ENCODE results near the gene GRIK3.

The GRIK3 gene

DNA sequence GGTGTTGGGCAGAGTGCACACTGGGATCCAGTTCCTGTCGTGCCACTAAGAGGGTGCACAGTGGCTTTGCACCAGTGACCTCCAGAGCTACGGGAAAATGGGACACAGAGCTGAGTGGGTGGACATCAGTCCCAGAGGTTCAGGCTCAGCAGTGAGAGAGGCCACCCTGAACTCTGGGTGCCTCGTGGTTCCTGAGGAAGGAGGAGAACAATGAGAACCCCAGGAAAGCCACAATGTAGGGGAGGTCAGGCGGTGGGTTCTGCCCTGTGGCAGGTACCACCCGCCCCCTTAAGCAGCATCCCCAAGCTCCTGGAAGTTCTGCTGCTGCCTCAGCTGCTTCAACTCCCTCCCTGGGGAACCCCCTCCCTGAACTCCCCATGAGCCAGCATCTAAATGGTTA, 112.2 kb downstream of the GRIK3 start:
- no peak overlapping the region for H3K4me2 ChIP-seq (ENCODE audit: low read depth, low read length, poor library complexity, severe bottlenecking)
- TF ChIP-seq, protein P1, sequence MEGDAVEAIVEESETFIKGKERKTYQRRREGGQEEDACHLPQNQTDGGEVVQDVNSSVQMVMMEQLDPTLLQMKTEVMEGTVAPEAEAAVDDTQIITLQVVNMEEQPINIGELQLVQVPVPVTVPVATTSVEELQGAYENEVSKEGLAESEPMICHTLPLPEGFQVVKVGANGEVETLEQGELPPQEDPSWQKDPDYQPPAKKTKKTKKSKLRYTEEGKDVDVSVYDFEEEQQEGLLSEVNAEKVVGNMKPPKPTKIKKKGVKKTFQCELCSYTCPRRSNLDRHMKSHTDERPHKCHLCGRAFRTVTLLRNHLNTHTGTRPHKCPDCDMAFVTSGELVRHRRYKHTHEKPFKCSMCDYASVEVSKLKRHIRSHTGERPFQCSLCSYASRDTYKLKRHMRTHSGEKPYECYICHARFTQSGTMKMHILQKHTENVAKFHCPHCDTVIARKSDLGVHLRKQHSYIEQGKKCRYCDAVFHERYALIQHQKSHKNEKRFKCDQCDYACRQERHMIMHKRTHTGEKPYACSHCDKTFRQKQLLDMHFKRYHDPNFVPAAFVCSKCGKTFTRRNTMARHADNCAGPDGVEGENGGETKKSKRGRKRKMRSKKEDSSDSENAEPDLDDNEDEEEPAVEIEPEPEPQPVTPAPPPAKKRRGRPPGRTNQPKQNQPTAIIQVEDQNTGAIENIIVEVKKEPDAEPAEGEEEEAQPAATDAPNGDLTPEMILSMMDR (conservative IDR thresholded peaks at IDR 0.05; ENCODE audit: low read length), result no peak
- no peak for TF ChIP-seq EZH2phosphoT487 (IDR thresholded peaks at IDR 0.05; ENCODE audit: borderline replicate concordance)
- no peaks in the 10 kb centered on the region for H3K9me2 ChIP-seq (replicated peaks; ENCODE audit: low read depth, low read length)
- no peaks in the 10 kb centered on the region for H3K9me3 ChIP-seq (ENCODE audit: insufficient read depth, low read depth, low read length)
- H3F3A ChIP-seq (ENCODE audit: low read depth), result no peaks in the 10 kb centered on the region
- H3K79me2 ChIP-seq (ENCODE audit: insufficient read depth, low read length), result no peaks in the 10 kb centered on the region
- no peaks in the 10 kb centered on the region for H4K20me1 ChIP-seq (ENCODE audit: insufficient read depth, low read length, poor library complexity, severe bottlenecking)
- no peak overlapping the region for H3K4me3 ChIP-seq (ENCODE audit: low read length, poor library complexity, severe bottlenecking)
- no peak overlapping the region for H2AFZ ChIP-seq (ENCODE audit: low read length)
- no peak overlapping the region for H3K9ac ChIP-seq (ENCODE audit: low read depth, low read length, poor library complexity, severe bottlenecking)
- no peaks in the 10 kb centered on the region for H3K36me3 ChIP-seq (ENCODE audit: insufficient read depth, low read length)
- H3K27me3 ChIP-seq (ENCODE audit: insufficient read depth, low read length, poor library complexity, severe bottlenecking), result no peaks in the 10 kb centered on the region
- H3K4me1 ChIP-seq (ENCODE audit: insufficient read depth, low read length, poor library complexity, severe bottlenecking), result no peaks in the 10 kb centered on the region

DNA sequence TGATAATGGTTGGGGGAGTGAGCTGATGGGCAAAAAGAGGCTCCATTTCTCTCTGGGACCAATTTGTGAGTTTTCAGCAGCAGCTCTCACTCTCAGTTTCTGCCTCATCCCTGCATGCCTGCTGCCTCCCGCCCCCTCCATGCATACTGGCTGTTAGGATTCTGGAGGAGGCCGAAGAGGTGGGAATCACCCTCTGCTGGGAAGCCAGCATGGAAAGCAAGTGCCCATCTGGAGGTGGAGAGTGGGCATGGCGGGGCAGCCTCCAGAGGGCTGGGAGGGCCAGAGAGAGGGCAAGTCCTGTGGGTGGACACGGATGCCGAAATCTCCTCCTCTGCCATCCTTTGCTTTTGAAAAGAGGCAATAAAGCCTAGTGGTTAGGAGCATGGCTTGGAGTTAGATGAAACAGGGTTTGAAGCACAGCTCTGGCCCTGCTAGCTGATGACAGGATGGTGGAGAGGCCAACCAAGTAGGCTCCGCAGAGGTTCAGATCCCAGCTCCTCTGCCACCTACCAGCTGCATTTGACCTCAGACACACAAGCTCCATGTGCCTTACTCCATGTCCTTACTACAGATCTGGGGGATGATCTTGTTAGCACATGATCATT, 113.4 kb downstream of the GRIK3 start:
- no peaks in the 10 kb centered on the region for H4K20me1 ChIP-seq (ENCODE audit: insufficient read depth, low read length, poor library complexity, severe bottlenecking)

DNA sequence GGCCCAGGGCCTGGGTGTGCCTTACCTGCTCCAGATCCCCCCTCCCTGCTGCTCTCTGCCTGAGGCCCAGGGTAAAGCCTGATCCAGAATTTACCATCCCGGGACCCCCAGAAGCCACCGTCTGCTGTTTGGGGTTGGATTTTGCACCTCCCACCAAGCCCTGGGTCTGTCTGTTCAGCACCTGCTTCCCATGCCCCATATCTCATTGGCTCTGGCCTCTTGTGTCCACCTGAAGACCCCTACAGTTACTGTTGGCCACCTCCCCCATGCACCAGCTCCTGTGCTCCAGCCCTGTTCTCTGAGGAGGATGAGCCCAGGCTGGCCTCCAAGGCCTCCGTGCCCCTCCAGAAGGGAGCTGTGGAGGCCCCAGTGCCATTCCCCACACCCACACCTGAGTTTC, 113.9 kb downstream of the GRIK3 start:
- H3K4me1 ChIP-seq (ENCODE audit: insufficient read depth, low read length, poor library complexity, severe bottlenecking), result no peaks in the 10 kb centered on the region
- no peaks in the 10 kb centered on the region for H3K79me2 ChIP-seq (ENCODE audit: insufficient read depth, low read length)
- no peaks in the 10 kb centered on the region for H3F3A ChIP-seq (ENCODE audit: low read depth)
- no peaks in the 10 kb centered on the region for H3K36me3 ChIP-seq (ENCODE audit: insufficient read depth, low read length)
- no peaks in the 10 kb centered on the region for H3K9me2 ChIP-seq (replicated peaks; ENCODE audit: low read depth, low read length)
- TF ChIP-seq, protein P1 (conservative IDR thresholded peaks at IDR 0.05; ENCODE audit: low read length), result no peak
- no peak for TF ChIP-seq EZH2phosphoT487 (IDR thresholded peaks at IDR 0.05; ENCODE audit: borderline replicate concordance)
- H3K9ac ChIP-seq (ENCODE audit: low read depth, low read length, poor library complexity, severe bottlenecking), result no peak overlapping the region
- no peak overlapping the region for H2AFZ ChIP-seq (ENCODE audit: low read length)
- no peak overlapping the region for H3K4me2 ChIP-seq (ENCODE audit: low read depth, low read length, poor library complexity, severe bottlenecking)
- H3K4me3 ChIP-seq (ENCODE audit: low read length, poor library complexity, severe bottlenecking), result no peak overlapping the region
- H3K27me3 ChIP-seq (ENCODE audit: insufficient read depth, low read length, poor library complexity, severe bottlenecking), result no peaks in the 10 kb centered on the region
- H3K9me3 ChIP-seq (ENCODE audit: insufficient read depth, low read depth, low read length), result no peaks in the 10 kb centered on the region
- no peaks in the 10 kb centered on the region for H4K20me1 ChIP-seq (ENCODE audit: insufficient read depth, low read length, poor library complexity, severe bottlenecking)

More for the DNA sequence above, 113.4 kb downstream of the GRIK3 start:
- Histone ChIP-seq H3K27me3 (ENCODE audit: insufficient read depth, low read length, poor library complexity, severe bottlenecking) (no peaks in the 10 kb centered on the region), H3K79me2 (ENCODE audit: insufficient read depth, low read length) (no peaks in the 10 kb centered on the region), H3F3A (ENCODE audit: low read depth) (no peaks in the 10 kb centered on the region), H2AFZ (ENCODE audit: low read length) (no peak overlapping the region), H3K36me3 (ENCODE audit: insufficient read depth, low read length) (no peaks in the 10 kb centered on the region), H3K4me3 (ENCODE audit: low read length, poor library complexity, severe bottlenecking) (no peak overlapping the region), H3K9me2 (replicated peaks; ENCODE audit: low read depth, low read length) (no peaks in the 10 kb centered on the region), H3K9ac (ENCODE audit: low read depth, low read length, poor library complexity, severe bottlenecking) (no peak overlapping the region), H3K9me3 (ENCODE audit: insufficient read depth, low read depth, low read length) (no peaks in the 10 kb centered on the region), H3K4me1 (ENCODE audit: insufficient read depth, low read length, poor library complexity, severe bottlenecking) (no peaks in the 10 kb centered on the region), H3K4me2 (ENCODE audit: low read depth, low read length, poor library complexity, severe bottlenecking) (no peak overlapping the region)
- TF ChIP-seq, protein P1 (conservative IDR thresholded peaks at IDR 0.05; ENCODE audit: low read length), result no peak
- no peak for TF ChIP-seq EZH2phosphoT487 (IDR thresholded peaks at IDR 0.05; ENCODE audit: borderline replicate concordance)

Data from Loucy (cell line).